HepG2 (cell line): ENCODE results near the gene SLC25A48. TPM values are rescaled to one million over a fixed set of nuclear protein-coding genes. Genes with fewer than 3 reads are reported as not detected.

Experiments used
- CCAR2 ChIP-seq: fragments of 200-400 bp; formaldehyde crosslinking; optimal IDR thresholded peaks from 2 replicates; pipeline ENCODE3; 2018; ENCODE audit warnings: low read depth, mild to moderate bottlenecking, low read length, moderate library complexity
- ELF3 ChIP-seq: IDR thresholded peaks from 2 replicates; pipeline ENCODE4 v1.6.1; 2016; ENCODE audit warnings: missing genetic modification reagents, missing compliant biosample characterization
- HNF4G ChIP-seq, 2 experiments: sonication (generic) in 1 of 2; formaldehyde crosslinking in 1 of 2; IDR thresholded peaks; 2 replicates each; pipeline versions ENCODE4 v1.4.0 to v1.6.1; 2011 to 2020; ENCODE audit warnings: borderline replicate concordance in 2 of 2, low read depth in 2 of 2, mild to moderate bottlenecking in 2 of 2, low read length in 1 of 2, missing genetic modification reagents in 1 of 2, moderate library complexity in 1 of 2
- NR2C2 ChIP-seq: sonication (generic); formaldehyde crosslinking; IDR thresholded peaks from 2 replicates; pipeline ENCODE4 v1.4.0; 2020; ENCODE audit warnings: missing genetic modification reagents, mild to moderate bottlenecking, moderate library complexity, borderline replicate concordance
- RBM39 ChIP-seq: fragments of 200-400 bp; formaldehyde crosslinking; IDR thresholded peaks from one replicate; pipeline ENCODE4 v1.6.1; 2018; ENCODE audit warnings: antibody characterized with exemption, mild to moderate bottlenecking, low read depth, low read length; ENCODE audit not compliant: poor library complexity, severe bottlenecking
- REL ChIP-seq: sonication (generic); formaldehyde crosslinking; conservative IDR thresholded peaks from 2 replicates; pipeline ENCODE4 v1.8.0; 2022; ENCODE audit warnings: mild to moderate bottlenecking, missing genetic modification reagents, moderate library complexity
- SIX4 ChIP-seq: sonication (generic); formaldehyde crosslinking; IDR thresholded peaks from 2 replicates; pipeline ENCODE4 v1.4.0; 2020; ENCODE audit warnings: missing genetic modification reagents
- SNRNP70 ChIP-seq: fragments of 200-400 bp; formaldehyde crosslinking; IDR thresholded peaks from 2 replicates; pipeline ENCODE4 v1.6.1; 2017; ENCODE audit warnings: mild to moderate bottlenecking, low read depth, low read length, moderate library complexity
- ZKSCAN8 ChIP-seq: IDR thresholded peaks from 2 replicates; pipeline ENCODE4 v1.6.1; 2016; ENCODE audit warnings: borderline replicate concordance, missing genetic modification reagents, missing compliant biosample characterization
- ZNF552 ChIP-seq: sonication (generic); formaldehyde crosslinking; IDR thresholded peaks from 2 replicates; pipeline ENCODE4 v1.9.0; 2022; ENCODE audit warnings: missing genetic modification reagents, mild to moderate bottlenecking, borderline replicate concordance
- ZNF605 ChIP-seq: sonication (generic); formaldehyde crosslinking; IDR thresholded peaks from 2 replicates; pipeline ENCODE4 v1.8.0; 2022; ENCODE audit warnings: mild to moderate bottlenecking, missing genetic modification reagents
- polyA plus RNA-seq, 8 experiments: library from polyadenylated mRNA; depleted of rRNA in 3 of 8; stranded (reverse) in 7 of 8; unstranded in 1 of 8; fragments of >200 nt; fragmentation: Illumina TruSeq in 4 of 8; extraction: Trizol in 4 of 8; gene quantifications; 2 replicates each; pipeline versions ENCODE4 v1.2.1 to v1.2.3, GENCODE V29; 2011 to 2016; ENCODE audit warnings: low read depth in 4 of 8, missing spikeins in 1 of 8, mixed read lengths in 1 of 8; ENCODE audit not compliant: insufficient read depth in 1 of 8
- total RNA-seq, 5 experiments: library from RNA; depleted of rRNA; stranded (reverse); fragments of >200 nt; fragmentation: Illumina TruSeq; extraction: Trizol; gene quantifications; 2 replicates each; pipeline ENCODE4 v1.2.3, GENCODE V29; 2016; ENCODE audit warnings: low read depth in 1 of 5
- TF ChIP-seq, protein P1 (sequence below): sonication (generic); formaldehyde crosslinking; IDR thresholded peaks from 2 replicates; pipeline ENCODE4 v1.5.0; 2020; ENCODE audit warnings: mild to moderate bottlenecking, missing genetic modification reagents, borderline replicate concordance
- TF ChIP-seq, protein P2 (sequence below): conservative IDR thresholded peaks from 2 replicates; pipeline ENCODE4 v1.6.1; 2018; ENCODE audit warnings: missing genetic modification reagents
- TF ChIP-seq, protein P3 (sequence below): IDR thresholded peaks from 2 replicates; pipeline ENCODE4 v1.6.1; 2018; ENCODE audit warnings: missing genetic modification reagents
- TF ChIP-seq, protein P4 (sequence below): sonication (generic); formaldehyde crosslinking; IDR thresholded peaks from 2 replicates; pipeline ENCODE4 v1.8.0; 2022; ENCODE audit warnings: missing genetic modification reagents, mild to moderate bottlenecking, borderline replicate concordance

SLC25A48 gene
- total and polyA plus RNA-seq, 2 of the 13 experiments (the other 11 are each of a cell fraction or from before 2014, with no cell fraction given): 0.17 to 4.5 TPM

DNA sequence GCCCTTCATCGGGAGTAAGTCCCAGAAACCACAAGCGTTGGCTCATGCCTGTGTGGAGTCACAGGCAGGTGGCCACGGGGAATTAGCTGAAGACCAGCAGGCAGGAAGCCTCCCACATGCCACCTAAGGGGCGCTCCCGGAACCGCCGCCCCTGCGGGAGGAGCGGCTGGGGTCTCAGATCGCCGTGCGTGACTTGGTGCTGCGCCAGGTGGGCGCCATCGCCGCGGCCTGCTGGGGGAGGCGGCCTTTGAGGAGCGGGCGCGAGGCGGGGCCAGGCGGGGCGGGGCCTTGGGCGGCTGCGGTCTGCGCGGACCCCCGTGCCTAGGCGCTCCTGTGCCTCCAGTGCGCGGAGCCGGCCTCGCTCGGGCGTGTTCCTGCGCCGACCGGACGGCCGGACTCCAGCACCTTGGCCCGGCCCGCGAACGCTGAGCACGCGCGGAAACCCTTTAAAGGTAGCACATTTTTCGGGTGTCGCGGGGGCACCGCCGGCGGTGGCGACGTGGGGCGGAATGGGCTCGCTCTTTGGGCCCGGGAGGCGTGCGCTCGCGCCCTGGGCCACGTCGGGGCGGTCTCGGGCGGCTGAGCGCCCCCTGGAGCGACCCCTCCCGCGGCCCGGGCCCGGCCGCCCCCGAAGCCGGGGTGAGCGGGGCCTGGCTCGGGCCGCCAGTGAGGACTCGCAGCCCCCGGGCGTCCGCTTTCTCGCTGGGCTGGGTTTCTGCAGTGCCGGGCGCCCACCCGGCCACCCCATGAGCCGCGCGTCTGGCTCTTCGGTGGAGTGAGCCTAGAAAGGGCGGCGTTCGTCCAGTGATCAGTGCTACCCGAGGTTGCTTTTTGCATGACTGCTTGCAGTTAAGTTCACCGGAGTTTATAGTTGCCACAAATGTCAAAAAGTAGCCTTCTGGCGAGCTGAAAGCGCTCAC lies 95.8 kb downstream of the SLC25A48 start (continued):
- TF ChIP-seq, protein P1, sequence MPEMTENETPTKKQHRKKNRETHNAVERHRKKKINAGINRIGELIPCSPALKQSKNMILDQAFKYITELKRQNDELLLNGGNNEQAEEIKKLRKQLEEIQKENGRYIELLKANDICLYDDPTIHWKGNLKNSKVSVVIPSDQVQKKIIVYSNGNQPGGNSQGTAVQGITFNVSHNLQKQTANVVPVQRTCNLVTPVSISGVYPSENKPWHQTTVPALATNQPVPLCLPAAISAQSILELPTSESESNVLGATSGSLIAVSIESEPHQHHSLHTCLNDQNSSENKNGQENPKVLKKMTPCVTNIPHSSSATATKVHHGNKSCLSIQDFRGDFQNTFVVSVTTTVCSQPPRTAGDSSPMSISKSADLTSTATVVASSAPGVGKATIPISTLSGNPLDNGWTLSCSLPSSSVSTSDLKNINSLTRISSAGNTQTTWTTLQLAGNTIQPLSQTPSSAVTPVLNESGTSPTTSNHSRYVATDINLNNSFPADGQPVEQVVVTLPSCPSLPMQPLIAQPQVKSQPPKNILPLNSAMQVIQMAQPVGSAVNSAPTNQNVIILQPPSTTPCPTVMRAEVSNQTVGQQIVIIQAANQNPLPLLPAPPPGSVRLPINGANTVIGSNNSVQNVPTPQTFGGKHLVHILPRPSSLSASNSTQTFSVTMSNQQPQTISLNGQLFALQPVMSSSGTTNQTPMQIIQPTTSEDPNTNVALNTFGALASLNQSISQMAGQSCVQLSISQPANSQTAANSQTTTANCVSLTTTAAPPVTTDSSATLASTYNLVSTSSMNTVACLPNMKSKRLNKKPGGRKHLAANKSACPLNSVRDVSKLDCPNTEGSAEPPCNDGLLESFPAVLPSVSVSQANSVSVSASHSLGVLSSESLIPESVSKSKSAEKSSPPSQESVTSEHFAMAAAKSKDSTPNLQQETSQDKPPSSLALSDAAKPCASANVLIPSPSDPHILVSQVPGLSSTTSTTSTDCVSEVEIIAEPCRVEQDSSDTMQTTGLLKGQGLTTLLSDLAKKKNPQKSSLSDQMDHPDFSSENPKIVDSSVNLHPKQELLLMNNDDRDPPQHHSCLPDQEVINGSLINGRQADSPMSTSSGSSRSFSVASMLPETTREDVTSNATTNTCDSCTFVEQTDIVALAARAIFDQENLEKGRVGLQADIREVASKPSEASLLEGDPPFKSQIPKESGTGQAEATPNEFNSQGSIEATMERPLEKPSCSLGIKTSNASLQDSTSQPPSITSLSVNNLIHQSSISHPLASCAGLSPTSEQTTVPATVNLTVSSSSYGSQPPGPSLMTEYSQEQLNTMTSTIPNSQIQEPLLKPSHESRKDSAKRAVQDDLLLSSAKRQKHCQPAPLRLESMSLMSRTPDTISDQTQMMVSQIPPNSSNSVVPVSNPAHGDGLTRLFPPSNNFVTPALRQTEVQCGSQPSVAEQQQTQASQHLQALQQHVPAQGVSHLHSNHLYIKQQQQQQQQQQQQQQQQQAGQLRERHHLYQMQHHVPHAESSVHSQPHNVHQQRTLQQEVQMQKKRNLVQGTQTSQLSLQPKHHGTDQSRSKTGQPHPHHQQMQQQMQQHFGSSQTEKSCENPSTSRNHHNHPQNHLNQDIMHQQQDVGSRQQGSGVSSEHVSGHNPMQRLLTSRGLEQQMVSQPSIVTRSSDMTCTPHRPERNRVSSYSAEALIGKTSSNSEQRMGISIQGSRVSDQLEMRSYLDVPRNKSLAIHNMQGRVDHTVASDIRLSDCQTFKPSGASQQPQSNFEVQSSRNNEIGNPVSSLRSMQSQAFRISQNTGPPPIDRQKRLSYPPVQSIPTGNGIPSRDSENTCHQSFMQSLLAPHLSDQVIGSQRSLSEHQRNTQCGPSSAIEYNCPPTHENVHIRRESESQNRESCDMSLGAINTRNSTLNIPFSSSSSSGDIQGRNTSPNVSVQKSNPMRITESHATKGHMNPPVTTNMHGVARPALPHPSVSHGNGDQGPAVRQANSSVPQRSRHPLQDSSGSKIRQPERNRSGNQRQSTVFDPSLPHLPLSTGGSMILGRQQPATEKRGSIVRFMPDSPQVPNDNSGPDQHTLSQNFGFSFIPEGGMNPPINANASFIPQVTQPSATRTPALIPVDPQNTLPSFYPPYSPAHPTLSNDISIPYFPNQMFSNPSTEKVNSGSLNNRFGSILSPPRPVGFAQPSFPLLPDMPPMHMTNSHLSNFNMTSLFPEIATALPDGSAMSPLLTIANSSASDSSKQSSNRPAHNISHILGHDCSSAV (CRISPR knock-in tag): no peak
- TF ChIP-seq ELF3 (0 out of 2 replicates have a peak, but pooled peaks have one; percentile 17), HNF4G (IDR thresholded peaks at IDR 0.05; ENCODE audit: borderline replicate concordance, low read depth, low read length) (no peak), HNF4G (CRISPR knock-in tag; IDR thresholded peaks at IDR 0.05; ENCODE audit: borderline replicate concordance, low read depth) (no peak), NR2C2 (CRISPR knock-in tag) (no peak), RBM39 (peak; percentile 55), ZNF552 (CRISPR knock-in tag) (no peak), SIX4 (CRISPR knock-in tag) (no peak), CCAR2 (no peak), REL (CRISPR knock-in tag) (no peak), ZNF605 (CRISPR knock-in tag) (peak; percentile 27; the same call in 1 of the 2 replicates), ZKSCAN8 (no peak), SNRNP70 (no peak)
- TF ChIP-seq, protein P2, sequence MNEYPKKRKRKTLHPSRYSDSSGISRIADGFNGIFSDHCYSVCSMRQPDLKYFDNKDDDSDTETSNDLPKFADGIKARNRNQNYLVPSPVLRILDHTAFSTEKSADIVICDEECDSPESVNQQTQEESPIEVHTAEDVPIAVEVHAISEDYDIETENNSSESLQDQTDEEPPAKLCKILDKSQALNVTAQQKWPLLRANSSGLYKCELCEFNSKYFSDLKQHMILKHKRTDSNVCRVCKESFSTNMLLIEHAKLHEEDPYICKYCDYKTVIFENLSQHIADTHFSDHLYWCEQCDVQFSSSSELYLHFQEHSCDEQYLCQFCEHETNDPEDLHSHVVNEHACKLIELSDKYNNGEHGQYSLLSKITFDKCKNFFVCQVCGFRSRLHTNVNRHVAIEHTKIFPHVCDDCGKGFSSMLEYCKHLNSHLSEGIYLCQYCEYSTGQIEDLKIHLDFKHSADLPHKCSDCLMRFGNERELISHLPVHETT (CRISPR knock-in tag): no peak
- TF ChIP-seq, protein P3, sequence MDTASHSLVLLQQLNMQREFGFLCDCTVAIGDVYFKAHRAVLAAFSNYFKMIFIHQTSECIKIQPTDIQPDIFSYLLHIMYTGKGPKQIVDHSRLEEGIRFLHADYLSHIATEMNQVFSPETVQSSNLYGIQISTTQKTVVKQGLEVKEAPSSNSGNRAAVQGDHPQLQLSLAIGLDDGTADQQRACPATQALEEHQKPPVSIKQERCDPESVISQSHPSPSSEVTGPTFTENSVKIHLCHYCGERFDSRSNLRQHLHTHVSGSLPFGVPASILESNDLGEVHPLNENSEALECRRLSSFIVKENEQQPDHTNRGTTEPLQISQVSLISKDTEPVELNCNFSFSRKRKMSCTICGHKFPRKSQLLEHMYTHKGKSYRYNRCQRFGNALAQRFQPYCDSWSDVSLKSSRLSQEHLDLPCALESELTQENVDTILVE (CRISPR knock-in tag): no peak
- TF ChIP-seq, protein P4, sequence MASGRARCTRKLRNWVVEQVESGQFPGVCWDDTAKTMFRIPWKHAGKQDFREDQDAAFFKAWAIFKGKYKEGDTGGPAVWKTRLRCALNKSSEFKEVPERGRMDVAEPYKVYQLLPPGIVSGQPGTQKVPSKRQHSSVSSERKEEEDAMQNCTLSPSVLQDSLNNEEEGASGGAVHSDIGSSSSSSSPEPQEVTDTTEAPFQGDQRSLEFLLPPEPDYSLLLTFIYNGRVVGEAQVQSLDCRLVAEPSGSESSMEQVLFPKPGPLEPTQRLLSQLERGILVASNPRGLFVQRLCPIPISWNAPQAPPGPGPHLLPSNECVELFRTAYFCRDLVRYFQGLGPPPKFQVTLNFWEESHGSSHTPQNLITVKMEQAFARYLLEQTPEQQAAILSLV (CRISPR knock-in tag): no peak
